ENCODE measurements around the gene TOM1.

TOM1 gene

GRCh38 chr22:35368386-35368785 is 68.7 kb downstream of the TOM1 start:
- H3K4me3 ChIP-seq (ENCODE audit: low read depth, low read length) = no peak overlapping the region
- TF ChIP-seq CTCF (IDR thresholded peaks at IDR 0.05; ENCODE audit: low read depth, low read length) = no peak
- no peak for DNase-seq (ENCODE audit: low read depth)

GRCh38 chr22:35369996-35370395 is 70.3 kb downstream of the TOM1 start:
- DNase-seq (ENCODE audit: low read depth) = no peak
- H3K4me3 ChIP-seq (ENCODE audit: low read depth, low read length) = no peak overlapping the region
- TF ChIP-seq POLR2A (IDR thresholded peaks at IDR 0.05; ENCODE audit: extremely low read depth, insufficient read length) (no peak), MAX (IDR thresholded peaks at IDR 0.05; ENCODE audit: low read depth, low read length) (no peak), MYC (IDR thresholded peaks at IDR 0.05; ENCODE audit: low read depth, low read length) (no peak), CTCF (IDR thresholded peaks at IDR 0.05; ENCODE audit: low read depth, low read length) (no peak)

GRCh38 chr22:35373781-35374180 is 74.1 kb downstream of the TOM1 start:
- H3K4me3 ChIP-seq (ENCODE audit: low read depth, low read length) = no peak overlapping the region
- DNase-seq (ENCODE audit: low read depth) = no peak
- TF ChIP-seq CTCF (IDR thresholded peaks at IDR 0.05; ENCODE audit: low read depth, low read length) (no peak), POLR2A (IDR thresholded peaks at IDR 0.05; ENCODE audit: extremely low read depth, insufficient read length) (no peak), MAX (IDR thresholded peaks at IDR 0.05; ENCODE audit: low read depth, low read length) (no peak), MYC (IDR thresholded peaks at IDR 0.05; ENCODE audit: low read depth, low read length) (no peak)

GRCh38 chr22:35375031-35375430 is 75.3 kb downstream of the TOM1 start:
- H3K4me3 ChIP-seq (ENCODE audit: low read depth, low read length) = no peak overlapping the region
- TF ChIP-seq CTCF (IDR thresholded peaks at IDR 0.05; ENCODE audit: low read depth, low read length) (no peak), MAX (IDR thresholded peaks at IDR 0.05; ENCODE audit: low read depth, low read length) (no peak), MYC (IDR thresholded peaks at IDR 0.05; ENCODE audit: low read depth, low read length) (no peak), POLR2A (IDR thresholded peaks at IDR 0.05; ENCODE audit: extremely low read depth, insufficient read length) (no peak)
- DNase-seq (ENCODE audit: low read depth) = peak; percentile 69

GRCh38 chr22:35375526-35375925 is 75.8 kb downstream of the TOM1 start:
- TF ChIP-seq CTCF (IDR thresholded peaks at IDR 0.05; ENCODE audit: low read depth, low read length) (no peak), MAX (IDR thresholded peaks at IDR 0.05; ENCODE audit: low read depth, low read length) (no peak), MYC (IDR thresholded peaks at IDR 0.05; ENCODE audit: low read depth, low read length) (no peak), POLR2A (IDR thresholded peaks at IDR 0.05; ENCODE audit: extremely low read depth, insufficient read length) (no peak)
- no peak for DNase-seq (ENCODE audit: low read depth)
- no peak overlapping the region for H3K4me3 ChIP-seq (ENCODE audit: low read depth, low read length)

- H3K4me3 ChIP-seq (ENCODE audit: low read depth, low read length) = no peak overlapping the region
- TF ChIP-seq MAX (IDR thresholded peaks at IDR 0.05; ENCODE audit: low read depth, low read length) (peak; percentile 18), POLR2A (IDR thresholded peaks at IDR 0.05; ENCODE audit: extremely low read depth, insufficient read length) (no peak), MYC (IDR thresholded peaks at IDR 0.05; ENCODE audit: low read depth, low read length) (peak; percentile 82), CTCF (IDR thresholded peaks at IDR 0.05; ENCODE audit: low read depth, low read length) (no peak)
Measured at GRCh38 chr22:35376728-35377472, 77.2 kb downstream of the TOM1 start.

More at GRCh38 chr22:35376728-35377472, 77.2 kb downstream of the TOM1 start:
- DNase-seq (ENCODE audit: low read depth) = peak; percentile 99
